ENCODE measurements around the gene GPSM3. TPM values are rescaled to one million over a fixed set of nuclear protein-coding genes. Genes with fewer than 3 reads are reported as not detected.
A peak's percentile ranks its signal among the peaks of the same experiment; 100 is the strongest.

The GPSM3 gene
- total and polyA plus RNA-seq, 2 donors (not counting 1 experiment from before 2014, with no cell fraction given), result 194 to 299 TPM

GRCh38 chr6:32195902-32196681 is 3.6 kb upstream of the GPSM3 start:
- peaks cover 21% of the 10 kb centered on the region for H3K79me2 ChIP-seq (ENCODE audit: control insufficient read depth, insufficient read depth, low read length)
- Mint-ChIP-seq H3K4me1 (peaks cover 55% of the 10 kb centered on the region), H3K27me3 (no peaks in the 10 kb centered on the region), H3K27ac (peak overlapping the region; percentile 99), H3K9me3 (ENCODE audit: insufficient read depth) (no peaks in the 10 kb centered on the region), H3K4me3 (peak overlapping the region; percentile 95)
- ChIA-PET POLR2A (interaction anchor here (0.6 to 1.8 kb wide), 18 partner anchors 16 to 1548 kb away, joined by 3 to 25 read pairs (median 5); partner anchors contain the start of genes AGPAT1, ATF6B, FKBPL and HLA-DRA), CTCF (interaction anchor here (0.5 to 1.8 kb wide), 15 partner anchors 10 to 599 kb away, joined by 3 to 9 read pairs (median 4); partner anchors contain the start of genes AGPAT1, ATF6B and FKBPL)
- intact Hi-C loops (cut with micrococcal nuclease), result loop anchor here (1.0 to 10.0 kb wide), 13 partner anchors 18 to 1012 kb away; partner anchors contain the start of genes BAG6, CLIC1, CSNK2B and EHMT2
- peak overlapping the region; percentile 99 to 100 for H3K27ac ChIP-seq (ENCODE audit: low read length in 2 of 2)
- H4K20me1 ChIP-seq (ENCODE audit: control insufficient read depth, insufficient read depth, low read length, poor library complexity, severe bottlenecking), result no peaks in the 10 kb centered on the region
- H3K4me2 ChIP-seq (replicated peaks; ENCODE audit: low read depth, low read length, poor library complexity, severe bottlenecking), result peak overlapping the region; percentile 91
- TF ChIP-seq EZH2 (IDR thresholded peaks at IDR 0.05; ENCODE audit: borderline replicate concordance, insufficient read depth, low read depth, low read length, poor library complexity, severe bottlenecking), result no peak
- TF ChIP-seq, protein P1, sequence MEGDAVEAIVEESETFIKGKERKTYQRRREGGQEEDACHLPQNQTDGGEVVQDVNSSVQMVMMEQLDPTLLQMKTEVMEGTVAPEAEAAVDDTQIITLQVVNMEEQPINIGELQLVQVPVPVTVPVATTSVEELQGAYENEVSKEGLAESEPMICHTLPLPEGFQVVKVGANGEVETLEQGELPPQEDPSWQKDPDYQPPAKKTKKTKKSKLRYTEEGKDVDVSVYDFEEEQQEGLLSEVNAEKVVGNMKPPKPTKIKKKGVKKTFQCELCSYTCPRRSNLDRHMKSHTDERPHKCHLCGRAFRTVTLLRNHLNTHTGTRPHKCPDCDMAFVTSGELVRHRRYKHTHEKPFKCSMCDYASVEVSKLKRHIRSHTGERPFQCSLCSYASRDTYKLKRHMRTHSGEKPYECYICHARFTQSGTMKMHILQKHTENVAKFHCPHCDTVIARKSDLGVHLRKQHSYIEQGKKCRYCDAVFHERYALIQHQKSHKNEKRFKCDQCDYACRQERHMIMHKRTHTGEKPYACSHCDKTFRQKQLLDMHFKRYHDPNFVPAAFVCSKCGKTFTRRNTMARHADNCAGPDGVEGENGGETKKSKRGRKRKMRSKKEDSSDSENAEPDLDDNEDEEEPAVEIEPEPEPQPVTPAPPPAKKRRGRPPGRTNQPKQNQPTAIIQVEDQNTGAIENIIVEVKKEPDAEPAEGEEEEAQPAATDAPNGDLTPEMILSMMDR (IDR thresholded peaks at IDR 0.05), result no peak
- H3K9ac ChIP-seq (ENCODE audit: low read length), result peak overlapping the region; percentile 99
- peak; percentile 22 for ATAC-seq (ENCODE audit: low read depth)
- no peaks in the 10 kb centered on the region for H3K27me3 ChIP-seq (replicated peaks in 1 of 4; ENCODE audit: control extremely low read depth in 1 of 4, control insufficient read depth in 3 of 4, insufficient read depth in 4 of 4, low read length in 3 of 4)
- DNase-seq, result peak; percentile 100
- peak overlapping the region; percentile 65 for H2AFZ ChIP-seq (ENCODE audit: insufficient read depth, low read depth, low read length, poor library complexity, severe bottlenecking)
- H3K4me1 ChIP-seq (ENCODE audit: control insufficient read depth in 2 of 2, insufficient read depth in 2 of 2, low read length in 2 of 2), result peaks cover 36 to 51% of the 10 kb centered on the region in 2 donors
- H3K9me3 ChIP-seq (ENCODE audit: control extremely low read depth in 1 of 3, control insufficient read depth in 2 of 3, insufficient read depth in 1 of 3, low read length in 2 of 3), result no peaks in the 10 kb centered on the region
- H3K36me3 ChIP-seq (replicated peaks in 1 of 2; ENCODE audit: control extremely low read depth in 1 of 2, control insufficient read depth in 1 of 2, extremely low read depth in 1 of 2, insufficient read depth in 2 of 2, low read length in 1 of 2), result peaks cover 0 to 9% of the 10 kb centered on the region in 2 experiments
- peak overlapping the region; percentile 34 to 99 (median 94) for H3K4me3 ChIP-seq (ENCODE audit: control extremely low read depth in 1 of 5, extremely low read depth in 1 of 5, insufficient read depth in 1 of 5, low read depth in 2 of 5, low read length in 4 of 5)
- WGBS (ENCODE audit: insufficient coverage), result under 1% methylated on average over 53 of the region's 58 CpGs

All from B cell (primary cell).